H1 (cell line): ENCODE data around the gene SNRPB. TPM values are rescaled to one million over a fixed set of nuclear protein-coding genes. Genes with fewer than 3 reads are reported as not detected.

Experiments used
- CTCF ChIA-PET: fragments of 300-600 bp; sonication (Branson Sonifier 250); formaldehyde crosslinking; loops from one replicate; lab custom pipeline; 2021; ENCODE audit not compliant: partially characterized antibody; lab: Charles Lee
- POLR2A ChIA-PET: fragments of 300-600 bp; sonication (Branson Sonifier 250); formaldehyde crosslinking; loops from one replicate; lab custom pipeline; 2021; ENCODE audit warnings: inconsistent platforms; ENCODE audit not compliant: partially characterized antibody; lab: Charles Lee
- DNase-seq, 2 experiments: peaks; one replicate each; pipeline versions ENCODE4 v3.0.0 to v3.0.0-alpha.2; 2010 to 2022; ENCODE audit warnings: low spot score in 2 of 2, low read depth in 1 of 2, mixed read lengths in 1 of 2
- FAIRE-seq: peaks from 2 replicates; lab custom pipeline; 2011; peaks lifted over from hg19 to GRCh38; lab: Jason Lieb, UNC
- H2AFZ ChIP-seq: 2 replicates; pipeline ENCODE4 v1.8.1; 2012; ENCODE audit warnings: low read length, inconsistent platforms
- H2AK5ac ChIP-seq: 2 replicates; pipeline ENCODE4 v1.6.1; 2013; ENCODE audit warnings: low read depth, low read length
- H2BK120ac ChIP-seq: replicated peaks from 2 replicates; pipeline ENCODE3; 2013; ENCODE audit warnings: low read depth, low read length, inconsistent platforms
- H2BK12ac ChIP-seq: 2 replicates; pipeline ENCODE4 v1.6.1; 2013; ENCODE audit warnings: low read depth, low read length
- H2BK15ac ChIP-seq: 2 replicates; pipeline ENCODE4 v1.6.1; 2013; ENCODE audit warnings: low read length
- H2BK20ac ChIP-seq: 2 replicates; pipeline ENCODE4 v1.6.1; 2013; ENCODE audit warnings: low read length
- H2BK5ac ChIP-seq: 2 replicates; pipeline ENCODE4 v1.6.1; 2013; ENCODE audit warnings: low read depth, low read length
- H3K14ac ChIP-seq: 2 replicates; pipeline ENCODE4 v1.6.1; 2013; ENCODE audit warnings: inconsistent platforms; ENCODE audit not compliant: insufficient read length
- H3K18ac ChIP-seq: 2 replicates; pipeline ENCODE4 v1.6.1; 2013; ENCODE audit warnings: low read length; ENCODE audit errors: extremely low read depth
- H3K23ac ChIP-seq: 2 replicates; pipeline ENCODE4 v1.6.1; 2013; ENCODE audit warnings: inconsistent platforms; ENCODE audit not compliant: insufficient read length
- H3K23me2 ChIP-seq: 2 replicates; pipeline ENCODE4 v1.6.1; 2013; ENCODE audit warnings: low read depth, low read length
- H3K27ac ChIP-seq: 2 replicates; pipeline ENCODE4 v1.6.1; 2011; ENCODE audit warnings: low read depth, low read length, inconsistent platforms
- H3K27me3 ChIP-seq, 4 experiments: replicated peaks in 1 of 4; 1 replicate in 1 of 4; 2 replicates in 3 of 4; pipeline versions ENCODE4 v1.6.1 to v1.8.1; 2011 to 2013; ENCODE audit warnings: low read length in 3 of 4, mild to moderate bottlenecking in 3 of 4, inconsistent platforms in 2 of 4, mixed read lengths in 2 of 4, moderate library complexity in 1 of 4; ENCODE audit not compliant: control insufficient read depth in 3 of 4, insufficient read depth in 3 of 4; ENCODE audit errors: extremely low read depth in 1 of 4
- H3K36me3 ChIP-seq, 4 experiments: 2 replicates each; pipeline versions ENCODE4 v1.6.1 to v1.8.1; 2011 to 2013; ENCODE audit warnings: mild to moderate bottlenecking in 4 of 4, low read length in 3 of 4, moderate library complexity in 2 of 4, control low read depth in 1 of 4, inconsistent platforms in 1 of 4; ENCODE audit not compliant: insufficient read depth in 4 of 4, control insufficient read depth in 2 of 4
- H3K4ac ChIP-seq: replicated peaks from 2 replicates; pipeline ENCODE3; 2013; ENCODE audit warnings: low read length, low read depth, mixed read lengths, inconsistent platforms; ENCODE audit not compliant: insufficient read length
- H3K4me1 ChIP-seq, 4 experiments: replicated peaks in 1 of 4; 1 replicate in 1 of 4; 2 replicates in 3 of 4; pipeline versions ENCODE4 v1.6.1 to v1.8.1; 2011 to 2013; ENCODE audit warnings: low read length in 3 of 4, inconsistent platforms in 2 of 4, mixed read lengths in 1 of 4; ENCODE audit not compliant: insufficient read depth in 4 of 4, control insufficient read depth in 3 of 4
- H3K4me2 ChIP-seq, 2 experiments: 2 replicates each; pipeline versions ENCODE4 v1.6.1 to v1.8.1; 2011 to 2013; ENCODE audit warnings: low read depth in 2 of 2, low read length in 2 of 2, control low read depth in 1 of 2, inconsistent platforms in 1 of 2, mild to moderate bottlenecking in 1 of 2; ENCODE audit not compliant: insufficient read depth in 1 of 2
- H3K4me3 ChIP-seq, 4 experiments: fragments of 200-600, 300-600 bp in 1 of 4; sonication (generic), shearing (Covaris generic), sonication (Bioruptor Twin) in 1 of 4; 2 replicates each; pipeline versions ENCODE4 v1.5.1 to v1.8.1; 2011 to 2016; ENCODE audit warnings: low read length in 4 of 4, low read depth in 3 of 4, control low read depth in 2 of 4, inconsistent platforms in 2 of 4, mild to moderate bottlenecking in 2 of 4, mixed read lengths in 1 of 4, moderate library complexity in 1 of 4; ENCODE audit not compliant: insufficient read depth in 2 of 4; ENCODE audit errors: extremely low read depth in 1 of 4
- H3K56ac ChIP-seq: replicated peaks from 2 replicates; pipeline ENCODE3; 2013; ENCODE audit warnings: low read depth, mild to moderate bottlenecking, mixed read lengths, low read length, inconsistent platforms; ENCODE audit not compliant: insufficient read length
- H3K79me1 ChIP-seq: 2 replicates; pipeline ENCODE4 v1.6.1; 2013; ENCODE audit warnings: low read depth, low read length, control low read depth
- H3K79me2 ChIP-seq, 2 experiments: 2 replicates each; pipeline versions ENCODE4 v1.6.1 to v1.8.1; 2012 to 2013; ENCODE audit warnings: low read length in 2 of 2, mild to moderate bottlenecking in 2 of 2, inconsistent platforms in 1 of 2; ENCODE audit not compliant: insufficient read depth in 2 of 2, control insufficient read depth in 1 of 2
- H3K9ac ChIP-seq, 4 experiments: replicated peaks in 1 of 4; 1 replicate in 1 of 4; 2 replicates in 3 of 4; pipeline versions ENCODE4 v1.6.1 to v1.8.1; 2011 to 2013; ENCODE audit warnings: low read depth in 3 of 4, low read length in 3 of 4, control low read depth in 2 of 4, mild to moderate bottlenecking in 2 of 4, moderate library complexity in 2 of 4, inconsistent platforms in 1 of 4; ENCODE audit errors: extremely low read depth in 1 of 4
- H3K9me3 ChIP-seq, 2 experiments: 2 replicates each; pipeline versions ENCODE4 v1.6.1 to v1.8.1; 2012 to 2013; ENCODE audit warnings: mild to moderate bottlenecking in 2 of 2, moderate library complexity in 2 of 2, control low read depth in 1 of 2, inconsistent platforms in 1 of 2, low read depth in 1 of 2, low read length in 1 of 2, mixed read lengths in 1 of 2; ENCODE audit not compliant: insufficient read depth in 2 of 2
- H4K20me1 ChIP-seq, 2 experiments: replicated peaks in 1 of 2; 2 replicates each; pipeline versions ENCODE3 to v1.8.1; 2011 to 2013; ENCODE audit warnings: inconsistent platforms in 2 of 2, low read length in 2 of 2, mild to moderate bottlenecking in 1 of 2; ENCODE audit not compliant: insufficient read depth in 2 of 2, control insufficient read depth in 1 of 2
- H4K5ac ChIP-seq: 2 replicates; pipeline ENCODE4 v1.6.1; 2013; ENCODE audit warnings: low read length, low read depth, mixed read lengths, inconsistent platforms; ENCODE audit not compliant: insufficient read length
- H4K8ac ChIP-seq: 2 replicates; pipeline ENCODE4 v1.8.0; 2013; ENCODE audit warnings: mild to moderate bottlenecking, moderate library complexity, low read length, inconsistent platforms; ENCODE audit not compliant: insufficient read depth; ENCODE audit errors: extremely low read depth
- H4K91ac ChIP-seq: replicated peaks from 2 replicates; pipeline ENCODE3; 2013; ENCODE audit warnings: low read length, mixed read lengths, inconsistent platforms; ENCODE audit not compliant: insufficient read length
- BCL11A ChIP-seq, 2 experiments: IDR thresholded peaks; one replicate each; pipeline ENCODE4 v1.6.1; 2011; ENCODE audit warnings: low read depth in 2 of 2, low read length in 2 of 2, mild to moderate bottlenecking in 2 of 2
- GTF2F1 ChIP-seq: IDR thresholded peaks from 2 replicates; pipeline ENCODE4 v1.6.1; 2012; ENCODE audit warnings: low read depth, low read length, improper control_type of control experiment, borderline replicate concordance
- POLR2A ChIP-seq, 2 experiments: IDR thresholded peaks; 1 replicate in 1 of 2; 2 replicates in 1 of 2; pipeline ENCODE4 v1.6.1; 2011; ENCODE audit warnings: low read depth in 2 of 2, low read length in 2 of 2, mild to moderate bottlenecking in 2 of 2; ENCODE audit errors: control extremely low read depth in 1 of 2
- WGBS, 2 experiments: shearing (Covaris generic) in 1 of 2; methylation state at CpG; one replicate each; pipeline versions ENCODE4 v1.1.6 to v1.1.7; 2013 to 2015; ENCODE audit warnings: low lambda C conversion rate in 2 of 2, mixed read lengths in 2 of 2, inconsistent platforms in 1 of 2, low coverage in 1 of 2, missing lambda C conversion rate in 1 of 2; ENCODE audit not compliant: insufficient replicate concordance in 2 of 2, insufficient coverage in 1 of 2, insufficient read length in 1 of 2; ENCODE audit errors: extremely low coverage in 1 of 2, missing lambda C conversion rate in 1 of 2; 5-methylcytosine and 5-hydroxymethylcytosine counted together
- polyA plus RNA-seq, 7 experiments: library from polyadenylated mRNA; depleted of rRNA in 3 of 7; stranded (reverse) in 5 of 7; unstranded in 2 of 7; fragments of >200 nt in 5 of 7; fragments of 200-250 nt in 2 of 7; gene quantifications; 1 replicate in 5 of 7; 2 replicates in 1 of 7; 4 replicates in 1 of 7; pipeline versions ENCODE4 v1.2.1 to v1.2.3, GENCODE V29; 2011 to 2013; ENCODE audit warnings: missing spikeins in 2 of 7, mixed read lengths in 2 of 7
- total RNA-seq: library from RNA; stranded (reverse); fragmentation: NEBNext Ultra II Directional; extraction: Animal tissue kit (Norgen Biotek cat#: 25700); gene quantifications from 2 replicates; pipeline ENCODE4 v1.2.1, GENCODE V29; 2021

The SNRPB gene
- total and polyA plus RNA-seq, 2 of the 8 experiments (the other 6 are each of a cell fraction or from before 2014, with no cell fraction given), result 507 to 589 TPM

- Histone ChIP-seq H3K14ac (no peak overlapping the region), H3K27me3 (no peaks in the 10 kb centered on the region), H2AFZ (no peak overlapping the region)
- POLR2A ChIA-PET, result interaction anchor here (0.9 to 8.0 kb wide), 6 partner anchors 9 to 180 kb away, joined by 3 to 119 read pairs (median 4); partner anchors contain the start of gene SNRPB
- 0 out of 3 replicates have a peak, but pooled peaks of 1 of the 2 experiments have one; percentile 16 for TF ChIP-seq POLR2A (IDR thresholded peaks at IDR 0.05; ENCODE audit: control extremely low read depth in 1 of 2, low read depth in 2 of 2, low read length in 2 of 2)
- no peak for TF ChIP-seq BCL11A (IDR thresholded peaks at IDR 0.05; ENCODE audit: low read depth in 2 of 2, low read length in 2 of 2)
- TF ChIP-seq GTF2F1, result 0 out of 2 replicates have a peak, but pooled peaks have one; percentile 42
- TF ChIP-seq, all 59 proteins: peak for 2
- CTCF ChIA-PET, result interaction anchor here (0.6 to 1.9 kb wide), 6 partner anchors 8 to 211 kb away, joined by 3 to 5 read pairs (median 3); no protein-coding TSS in a partner anchor
- Histone ChIP-seq H3K9me3 (no peaks in the 10 kb centered on the region), H3K79me2 (peaks cover 0 to 10% of the 10 kb centered on the region in 2 experiments; a peak in 1 of 4 replicates), H3K4me3 (no peak overlapping the region), H2BK20ac (no peak overlapping the region), H2BK120ac (no peak overlapping the region), H4K20me1 (peaks cover 11 to 13% of the 10 kb centered on the region in 2 experiments), H3K4ac (no peak overlapping the region), H3K79me1 (no peaks in the 10 kb centered on the region; the same call in 1 of the 2 replicates), H4K8ac (no peak overlapping the region), H3K23me2 (no peaks in the 10 kb centered on the region), H2BK12ac (no peak overlapping the region), H3K4me2 (no peak overlapping the region), H4K5ac (no peak overlapping the region), H3K9ac (no peak overlapping the region), H3K4me1 (no peaks in the 10 kb centered on the region), H3K27ac (no peak overlapping the region), H2AK5ac (no peak overlapping the region), H2BK5ac (no peak overlapping the region), H4K91ac (no peak overlapping the region), H3K18ac (no peak overlapping the region), H3K36me3 (peaks cover 41 to 65% (median 54%) of the 10 kb centered on the region in 4 experiments), H2BK15ac (no peak overlapping the region), H3K23ac (no peak overlapping the region), H3K56ac (no peak overlapping the region)
- FAIRE-seq, result no peak
- no peak for DNase-seq
- 72% methylated on average over 1 of the region's 1 CpG; no CpG with 5 or more reads in 1 of the 2 experiments for WGBS, 2 experiments
Observed at GRCh38 chr20:2459981-2460751, 10.4 kb downstream of the SNRPB start.
